GM18498 (cell line): ENCODE data around the gene SPRR2A.
"Not testable (repeated sequence)": the region's sequence is repeated elsewhere in the genome, so short reads cannot be mapped to it uniquely, and the experiment has no call there.

Experiments used
- ATAC-seq: cut with Tn5 transposase; IDR thresholded peaks from one replicate; pipeline ENCODE4 v1.9.1; 2021; ENCODE audit warnings: mild to moderate bottlenecking, moderate library complexity; ENCODE audit not compliant: unreplicated experiment

The SPRR2A gene

GRCh38 chr1:153057375-153057774, at the start of gene SPRR2A:
TSS of gene SPRR2A (minus strand) at chr1:153057512. CDS start at chr1:153056735, 777 bp downstream.
- ATAC-seq: no peak

GRCh38 chr1:153100245-153100644, 42.9 kb upstream of the SPRR2A start:
- ATAC-seq: no peak

- ATAC-seq: no peak
These were observed 42.2 kb upstream of the SPRR2A start for GRCh38 chr1:153099461-153100045.

GRCh38 chr1:153095764-153096163, 38.5 kb upstream of the SPRR2A start:
- ATAC-seq: no peak

GRCh38 chr1:153094426-153094825, 37.1 kb upstream of the SPRR2A start, which contains the start of gene SPRR2E:
TSS of gene SPRR2E (minus strand) at chr1:153094526. CDS start at chr1:153093751, 775 bp downstream.
- no peak for ATAC-seq

GRCh38 chr1:153087652-153088051, 30.3 kb upstream of the SPRR2A start:
- ATAC-seq: no peak

- ATAC-seq: no peak
These were observed 24.4 kb upstream of the SPRR2A start for GRCh38 chr1:153081736-153082135.

GRCh38 chr1:153072806-153073726, 15.8 kb upstream of the SPRR2A start:
- no peak for ATAC-seq

- ATAC-seq: no peak
These were observed 14.2 kb upstream of the SPRR2A start, which contains the start of gene SPRR2B for GRCh38 chr1:153071511-153071910. TSS of gene SPRR2B (minus strand) at chr1:153071611. CDS start at chr1:153070839, 772 bp downstream.

- ATAC-seq: no peak
These were observed 12.9 kb upstream of the SPRR2A start for GRCh38 chr1:153070243-153070642.

GRCh38 chr1:153058826-153059784, 1.8 kb upstream of the SPRR2A start:
- ATAC-seq: no peak

GRCh38 chr1:153058154-153058553, 842 bp upstream of the SPRR2A start:
- no peak for ATAC-seq

- ATAC-seq: not testable (repeated sequence)
These were observed 1.2 kb downstream of the SPRR2A start for GRCh38 chr1:153056111-153056510.

- no peak for ATAC-seq
These were observed 8.1 kb downstream of the SPRR2A start for GRCh38 chr1:153049211-153049610.

GRCh38 chr1:153040950-153041631, 16.2 kb downstream of the SPRR2A start, which contains the start of gene SPRR2D:
TSS of gene SPRR2D (minus strand) at chr1:153041120. CDS start at chr1:153040346, 774 bp downstream.
- no peak for ATAC-seq

GRCh38 chr1:153035211-153035610, 22.1 kb downstream of the SPRR2A start:
- no peak for ATAC-seq

GRCh38 chr1:153032677-153033308, 24.5 kb downstream of the SPRR2A start:
- ATAC-seq: no peak

- ATAC-seq: no peak
These were observed 25.2 kb downstream of the SPRR2A start for GRCh38 chr1:153032073-153032472.

GRCh38 chr1:153030895-153031294, 26.4 kb downstream of the SPRR2A start, which contains the start of gene SPRR1B:
TSS of gene SPRR1B (plus strand) at chr1:153031203. CDS start at chr1:153032346, 1,143 bp downstream.
- ATAC-seq: no peak
